Measurements from ENCODE around the gene FBXL16. TPM values are rescaled to one million over a fixed set of nuclear protein-coding genes. Genes with fewer than 3 reads are reported as not detected.
A peak's percentile ranks its signal among the peaks of the same experiment; 100 is the strongest.

Gene FBXL16
- total and polyA plus RNA-seq, 9 of the 15 experiments (the other 6 are each of a cell fraction or from before 2014, with no cell fraction given): 0.21 to 8.2 (median 1.7) TPM

DNA sequence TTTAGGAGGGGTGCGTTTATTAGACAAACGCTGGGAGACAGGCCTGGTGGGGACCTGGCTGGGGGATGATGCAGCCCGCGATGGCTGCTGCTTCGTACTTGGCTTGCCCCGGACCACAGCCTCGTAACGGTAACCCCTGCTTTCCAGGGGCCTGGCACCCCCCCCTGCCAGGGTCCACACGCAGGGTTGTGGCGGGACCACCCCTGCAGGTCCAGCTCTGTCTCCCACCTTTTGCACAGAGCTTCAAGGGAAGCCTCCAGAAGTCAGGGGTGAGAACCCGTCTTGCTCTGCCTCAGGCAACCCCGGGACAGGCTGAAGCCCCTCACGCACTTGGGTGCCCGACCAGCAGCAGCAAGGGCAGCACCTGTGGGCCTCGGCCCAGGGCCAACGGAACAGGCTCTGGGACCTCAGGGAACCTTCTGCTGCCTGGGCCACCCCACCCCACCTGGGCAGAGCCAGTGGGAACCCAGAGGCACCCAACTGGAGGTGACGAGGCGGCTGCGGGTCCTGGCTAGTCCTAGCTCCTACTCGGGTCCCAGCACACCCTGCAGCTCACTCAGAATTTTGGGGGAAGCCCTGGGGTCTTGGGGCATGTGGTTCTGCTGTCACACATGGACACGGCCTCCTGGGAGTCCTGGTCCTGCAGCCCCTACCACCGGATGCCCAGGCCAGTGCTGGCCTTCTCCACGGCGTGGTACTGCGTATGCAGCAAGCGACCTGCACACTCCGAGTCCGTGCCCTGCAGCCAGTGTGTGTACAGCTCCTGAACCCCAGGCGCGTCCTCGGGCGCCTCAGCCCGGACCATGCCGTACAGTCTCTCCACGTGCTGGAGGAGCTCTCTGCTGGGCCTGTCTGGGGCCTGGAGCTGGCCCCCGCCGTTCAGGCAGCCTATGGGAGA lies 24.4 kb upstream of the FBXL16 start:
- FAIRE-seq: no peak
- no peaks in the 10 kb centered on the region for H3K9me1 ChIP-seq (ENCODE audit: control insufficient read depth, insufficient read depth, low read length)
- CTCF ChIA-PET (ENCODE audit: low intra/inter-chr PET ratio): no interaction called here
- no peak for DNase-seq (ENCODE audit: extremely low read depth in 1 of 4, low spot score in 3 of 4)
- peak overlapping the region; percentile 48 to 96; a peak in 3 of 4 replicates for H3K9ac ChIP-seq (ENCODE audit: insufficient read depth in 1 of 2, low read depth in 2 of 2, low read length in 2 of 2)
- no peak overlapping the region; the same call in 2 of the 3 replicates for H3K27ac ChIP-seq (ENCODE audit: extremely low read depth, low read depth, low read length)
- BruUV-seq (replicated peaks): no TSS peak
- ATAC-seq: no peak
- no peaks in the 10 kb centered on the region for H3K27me3 ChIP-seq (ENCODE audit: control insufficient read depth in 2 of 2, insufficient read depth in 2 of 2, low read length in 2 of 2)
- no peaks in the 10 kb centered on the region; the same call in 1 of the 2 replicates for H4K20me1 ChIP-seq (replicated peaks; ENCODE audit: control insufficient read depth, insufficient read depth, low read length)
- POLR2A ChIA-PET: interaction anchor here (0.5 to 2.0 kb wide), 9 partner anchors 10 to 83 kb away, joined by 3 to 16 read pairs (median 4); partner anchors contain the start of genes ANTKMT, CIAO3 and MSLN
- no peaks in the 10 kb centered on the region for H3K9me3 ChIP-seq (replicated peaks; ENCODE audit: control insufficient read depth, insufficient read depth, low read depth, low read length)
- peaks cover 10 to 93% of the 10 kb centered on the region in 2 experiments; a peak in 4 of 5 replicates for H3K4me1 ChIP-seq (replicated peaks in 1 of 2; ENCODE audit: control insufficient read depth in 2 of 2, insufficient read depth in 2 of 2, low read length in 2 of 2)
- in situ Hi-C loops (cut with MboI): no loop called here
- intact Hi-C loops (cut with micrococcal nuclease): loop anchor here (2.0 kb wide), 1 partner anchor 15 kb away; the partner anchor contains the start of gene METRN
- H3K36me3 ChIP-seq (ENCODE audit: control insufficient read depth, insufficient read depth, low read length): peaks cover 55% of the 10 kb centered on the region; the same call in 2 of the 3 replicates
- no peak overlapping the region; the same call in 1 of the 2 replicates for H3K4me3 ChIP-seq
- H3K4me2 ChIP-seq (ENCODE audit: insufficient read depth, low read length): peak overlapping the region; percentile 97; the same call in 1 of the 2 replicates
- H2AFZ ChIP-seq (ENCODE audit: low read depth, low read length): no peak overlapping the region
- WGBS (ENCODE audit: insufficient coverage, low coverage, missing lambda C conversion rate): 87% methylated on average over 28 of the region's 37 CpGs
- TF ChIP-seq RBM22 (IDR thresholded peaks at IDR 0.05; ENCODE audit: low read depth, low read length, poor library complexity, severe bottlenecking) (peak; percentile 57), FIP1L1 (IDR thresholded peaks at IDR 0.05; ENCODE audit: low read depth, low read length, poor library complexity, severe bottlenecking) (peak; percentile 64), SUPT5H (IDR thresholded peaks at IDR 0.05) (peak; percentile 47; the same call in 1 of the 2 replicates), SRSF1 (IDR thresholded peaks at IDR 0.05; ENCODE audit: low read depth, low read length) (0 out of 2 replicates have a peak, but pooled peaks have one; percentile 3), KLF1 (tag; IDR thresholded peaks at IDR 0.05) (no peak), ZNF134 (CRISPR knock-in tag; conservative IDR thresholded peaks at IDR 0.05) (no peak), RBFOX2 (IDR thresholded peaks at IDR 0.05; ENCODE audit: low read depth, low read length) (peak; percentile 41), PRPF4 (IDR thresholded peaks at IDR 0.05; ENCODE audit: insufficient read depth, low read depth, low read length, poor library complexity, severe bottlenecking) (peak; percentile 32), POLR2G (IDR thresholded peaks at IDR 0.05; ENCODE audit: low read depth, low read length) (peak; percentile 80), POLR2A (conservative IDR thresholded peaks at IDR 0.05) (peak; percentile 51), SNRNP70 (optimal IDR thresholded peaks at IDR 0.05; ENCODE audit: low read depth, low read length) (peak; percentile 2), HNRNPUL1 (IDR thresholded peaks at IDR 0.05; ENCODE audit: low read length) (peak; percentile 73; the same call in 1 of the 2 replicates), HMG20B (CRISPR knock-in tag; IDR thresholded peaks at IDR 0.05) (no peak)
- peaks cover 25% of the 10 kb centered on the region for H3K79me2 ChIP-seq (ENCODE audit: control insufficient read depth, insufficient read depth, low read length)

Measured in K562 (cell line).